Ramos (cell line): ENCODE results near the gene CDH23.

Source experiments
- in situ Hi-C: fragments of 300-500 bp; cut with MboI; formaldehyde crosslinking; loops from one replicate; pipeline ENCODE4 v1.14.3; 2022; ENCODE audit warnings: low sequenced_read_pairs; ENCODE audit not compliant: unreplicated experiment

Gene CDH23

GRCh38 chr10:71687480-71687879 is 290.8 kb downstream of the CDH23 start:
- in situ Hi-C loops, result no loop called here

GRCh38 chr10:71688256-71688655 is 291.5 kb downstream of the CDH23 start:
- in situ Hi-C loops, result no loop called here

- in situ Hi-C loops, result no loop called here
Measured at GRCh38 chr10:71690094-71690720, 293.5 kb downstream of the CDH23 start.

GRCh38 chr10:71691405-71691804 is 294.7 kb downstream of the CDH23 start:
- in situ Hi-C loops, result no loop called here

GRCh38 chr10:71692598-71693306 is 296.0 kb downstream of the CDH23 start:
- in situ Hi-C loops, result no loop called here

- in situ Hi-C loops, result no loop called here
Measured at GRCh38 chr10:71693377-71693776, 296.7 kb downstream of the CDH23 start.

GRCh38 chr10:71694039-71694501 is 297.4 kb downstream of the CDH23 start:
- in situ Hi-C loops, result no loop called here

GRCh38 chr10:71694567-71694968 is 297.8 kb downstream of the CDH23 start:
- in situ Hi-C loops, result no loop called here

GRCh38 chr10:71695502-71696476 is 299.1 kb downstream of the CDH23 start:
- in situ Hi-C loops, result no loop called here

GRCh38 chr10:71696628-71697326 is 300.1 kb downstream of the CDH23 start:
- in situ Hi-C loops, result no loop called here

- in situ Hi-C loops, result no loop called here
Measured at GRCh38 chr10:71697938-71698709, 301.4 kb downstream of the CDH23 start.

GRCh38 chr10:71698737-71699136 is 302.0 kb downstream of the CDH23 start:
- in situ Hi-C loops, result no loop called here

GRCh38 chr10:71700731-71701368 is 304.1 kb downstream of the CDH23 start:
- in situ Hi-C loops, result loop anchor here (5.0 to 10.0 kb wide), 2 partner anchors 316 to 384 kb away; partner anchors contain the start of gene SLC29A3

GRCh38 chr10:71701496-71702132 is 304.9 kb downstream of the CDH23 start:
- in situ Hi-C loops, result loop anchor here (5.0 to 10.0 kb wide), 2 partner anchors 317 to 384 kb away; partner anchors contain the start of gene SLC29A3

- in situ Hi-C loops, result loop anchor here (5.0 to 10.0 kb wide), 2 partner anchors 319 to 386 kb away; partner anchors contain the start of gene SLC29A3
Measured at GRCh38 chr10:71703577-71703976, 306.9 kb downstream of the CDH23 start.

- in situ Hi-C loops, result loop anchor here (5.0 to 10.0 kb wide), 2 partner anchors 320 to 388 kb away; partner anchors contain the start of gene SLC29A3
Measured at GRCh38 chr10:71704816-71705215, 308.1 kb downstream of the CDH23 start.

- in situ Hi-C loops, result loop anchor here (10.0 kb wide), 1 partner anchor 321 kb away; no protein-coding TSS in a partner anchor
Measured at GRCh38 chr10:71705582-71705981, 308.9 kb downstream of the CDH23 start.
